HUES48 (cell line): ENCODE results near the gene CRYBG3.
"Not testable (repeated sequence)": the region's sequence is repeated elsewhere in the genome, so short reads cannot be mapped to it uniquely, and the experiment has no call there.

Source experiments
- H3K27ac ChIP-seq: one replicate; pipeline ENCODE4 v1.7.0; 2013; ENCODE audit warnings: low read depth, low read length, inconsistent platforms
- H3K27me3 ChIP-seq: 2 replicates; pipeline ENCODE4 v1.6.1; 2013; ENCODE audit warnings: mild to moderate bottlenecking, low read length; ENCODE audit not compliant: control insufficient read depth, insufficient read depth
- H3K36me3 ChIP-seq: 2 replicates; pipeline ENCODE4 v1.6.1; 2013; ENCODE audit warnings: low read length; ENCODE audit not compliant: control insufficient read depth, insufficient read depth
- H3K4me1 ChIP-seq: 2 replicates; pipeline ENCODE4 v1.6.1; 2013; ENCODE audit warnings: mild to moderate bottlenecking, low read length; ENCODE audit not compliant: control insufficient read depth, insufficient read depth
- H3K4me3 ChIP-seq: 2 replicates; pipeline ENCODE4 v1.5.1; 2013; ENCODE audit warnings: mild to moderate bottlenecking, low read depth, low read length
- H3K9ac ChIP-seq: 2 replicates; pipeline ENCODE4 v1.6.1; 2013; ENCODE audit warnings: mild to moderate bottlenecking, low read depth, low read length, moderate library complexity
- H3K9me3 ChIP-seq: 2 replicates; pipeline ENCODE4 v1.6.1; 2013; ENCODE audit warnings: low read length; ENCODE audit not compliant: control insufficient read depth, insufficient read depth

CRYBG3 gene

DNA sequence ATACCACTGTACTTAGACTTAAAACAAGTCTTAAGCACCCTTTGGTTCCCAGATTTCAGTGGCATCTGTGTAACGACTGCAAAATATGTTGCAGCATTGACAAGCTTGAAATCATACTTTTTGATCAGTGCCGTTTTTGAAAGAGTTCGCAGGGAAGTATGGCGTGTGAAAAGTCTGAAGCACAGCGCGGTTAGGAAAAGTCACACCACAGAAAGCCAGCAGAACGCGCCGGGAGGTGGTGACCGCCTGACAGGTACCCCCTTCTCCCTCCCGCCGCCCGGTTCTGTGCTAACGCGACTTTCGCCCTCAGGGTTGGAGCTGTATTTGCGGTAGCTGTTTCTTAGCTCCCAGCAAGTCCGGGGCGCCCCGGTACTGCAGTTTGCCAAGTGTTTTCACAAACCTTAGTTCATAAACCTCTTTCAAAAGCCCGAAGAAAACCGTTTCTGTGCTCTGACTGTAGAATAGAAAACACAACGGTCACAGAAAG is 481 bp upstream of the CRYBG3 start:
- no peak overlapping the region for H3K9ac ChIP-seq

DNA sequence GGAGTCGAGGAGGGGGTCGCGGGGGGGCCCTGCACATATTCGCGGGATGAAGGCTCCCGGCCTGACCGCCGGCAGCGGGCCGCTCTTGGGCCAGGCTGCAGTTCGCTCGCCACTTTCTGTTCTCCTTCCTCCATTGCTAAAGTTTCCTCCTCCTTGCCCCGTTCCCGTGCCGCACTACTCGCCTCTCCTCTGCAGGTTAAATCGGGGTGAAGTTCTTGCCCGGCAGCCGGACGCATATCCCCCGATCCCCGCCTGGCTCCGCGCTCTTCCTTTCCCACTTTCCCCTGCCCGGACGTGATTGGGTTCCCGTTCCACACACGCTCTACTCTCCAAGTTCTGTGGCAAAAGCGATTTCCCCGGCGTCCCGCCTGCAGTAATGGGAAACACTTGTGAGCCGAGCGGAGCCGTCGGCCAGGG is 556 bp downstream of the CRYBG3 start:
- Histone ChIP-seq H3K27ac (no peak overlapping the region), H3K4me1 (peaks cover 7% of the 10 kb centered on the region), H3K27me3 (peaks cover 28% of the 10 kb centered on the region), H3K36me3 (no peaks in the 10 kb centered on the region), H3K9ac (peak overlapping the region; percentile 29), H3K4me3 (peak overlapping the region; percentile 93), H3K9me3 (no peaks in the 10 kb centered on the region)

More for the DNA sequence above, 481 bp upstream of the CRYBG3 start:
- H3K4me3 ChIP-seq: peak overlapping the region; percentile 93
- no peaks in the 10 kb centered on the region for H3K36me3 ChIP-seq
- H3K4me1 ChIP-seq: peaks cover 7% of the 10 kb centered on the region
- H3K9me3 ChIP-seq: no peaks in the 10 kb centered on the region
- peak overlapping the region; percentile 43 for H3K27ac ChIP-seq
- H3K27me3 ChIP-seq: peaks cover 28% of the 10 kb centered on the region

DNA sequence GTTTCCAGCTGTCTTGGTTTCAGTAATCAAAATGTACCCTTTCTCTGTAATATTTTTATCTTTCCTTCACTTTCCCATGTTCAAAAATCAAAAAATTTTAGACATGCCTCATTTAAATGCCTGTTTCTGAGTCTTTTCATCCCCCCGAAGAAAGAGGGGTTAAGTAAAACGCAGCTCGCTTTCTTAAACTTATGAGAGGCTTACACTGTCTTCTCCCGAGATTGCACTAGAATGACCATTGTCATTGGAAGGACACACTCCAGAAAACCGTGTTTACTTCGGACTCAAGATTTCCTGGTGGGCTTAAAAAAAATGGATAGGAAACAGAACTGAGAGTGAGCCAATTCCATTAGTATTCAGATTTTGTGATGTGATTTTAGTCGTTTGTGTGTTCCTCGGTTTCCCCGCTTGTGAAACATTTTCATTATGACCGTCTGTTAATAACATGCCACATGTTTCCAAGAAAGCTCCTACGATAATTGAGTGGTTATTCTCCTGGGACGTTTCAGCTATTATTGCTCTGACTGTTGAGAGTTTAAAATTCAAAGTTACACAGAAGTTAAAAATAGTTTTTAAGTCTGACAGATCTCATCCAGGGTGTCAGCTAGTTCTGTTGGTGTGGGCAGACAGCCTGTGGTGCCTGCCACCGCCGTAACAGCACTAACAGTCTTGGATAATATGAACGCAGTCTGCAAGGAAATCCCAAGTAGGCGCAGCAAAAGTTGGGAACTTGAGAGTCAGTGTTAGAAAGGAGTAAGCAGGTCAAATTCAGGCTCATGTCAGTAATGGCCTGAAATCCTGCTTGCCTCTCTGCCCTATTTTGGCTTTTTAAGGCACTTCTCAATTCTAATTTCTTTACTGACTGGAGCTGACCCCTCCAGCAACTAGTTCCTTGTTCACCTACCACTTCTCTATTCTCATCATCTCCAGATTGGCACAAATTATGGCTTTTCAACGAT is 1.5 kb downstream of the CRYBG3 start:
- peak overlapping the region; percentile 93 for H3K4me3 ChIP-seq
- H3K9me3 ChIP-seq: no peaks in the 10 kb centered on the region
- no peaks in the 10 kb centered on the region for H3K36me3 ChIP-seq
- peaks cover 28% of the 10 kb centered on the region for H3K27me3 ChIP-seq
- no peak overlapping the region for H3K9ac ChIP-seq
- peaks cover 7% of the 10 kb centered on the region for H3K4me1 ChIP-seq
- H3K27ac ChIP-seq: no peak overlapping the region

DNA sequence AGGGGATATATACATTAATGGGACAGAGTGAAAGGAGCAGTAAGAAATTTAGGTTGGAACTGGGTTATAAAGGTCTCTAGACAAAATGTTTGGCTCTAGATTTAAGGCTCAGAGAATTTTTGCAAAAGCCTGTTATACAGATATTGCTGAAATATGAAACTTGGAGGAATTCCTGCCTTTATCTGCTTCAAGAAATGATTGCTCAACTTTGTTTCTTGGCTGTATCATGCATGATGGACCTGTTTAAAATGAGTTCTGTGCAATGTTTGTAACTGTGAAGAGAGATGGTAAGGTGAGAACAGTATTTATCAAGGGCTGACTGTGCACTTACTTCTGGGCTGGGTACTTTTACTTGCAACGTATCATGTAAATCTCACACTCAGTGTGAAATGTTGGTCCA is 3.3 kb downstream of the CRYBG3 start:
- H3K4me3 ChIP-seq: no peak overlapping the region
- H3K9ac ChIP-seq: no peak overlapping the region
- H3K27me3 ChIP-seq: peaks cover 28% of the 10 kb centered on the region
- no peak overlapping the region for H3K27ac ChIP-seq
- no peaks in the 10 kb centered on the region for H3K9me3 ChIP-seq
- H3K36me3 ChIP-seq: no peaks in the 10 kb centered on the region
- H3K4me1 ChIP-seq: peaks cover 7% of the 10 kb centered on the region

DNA sequence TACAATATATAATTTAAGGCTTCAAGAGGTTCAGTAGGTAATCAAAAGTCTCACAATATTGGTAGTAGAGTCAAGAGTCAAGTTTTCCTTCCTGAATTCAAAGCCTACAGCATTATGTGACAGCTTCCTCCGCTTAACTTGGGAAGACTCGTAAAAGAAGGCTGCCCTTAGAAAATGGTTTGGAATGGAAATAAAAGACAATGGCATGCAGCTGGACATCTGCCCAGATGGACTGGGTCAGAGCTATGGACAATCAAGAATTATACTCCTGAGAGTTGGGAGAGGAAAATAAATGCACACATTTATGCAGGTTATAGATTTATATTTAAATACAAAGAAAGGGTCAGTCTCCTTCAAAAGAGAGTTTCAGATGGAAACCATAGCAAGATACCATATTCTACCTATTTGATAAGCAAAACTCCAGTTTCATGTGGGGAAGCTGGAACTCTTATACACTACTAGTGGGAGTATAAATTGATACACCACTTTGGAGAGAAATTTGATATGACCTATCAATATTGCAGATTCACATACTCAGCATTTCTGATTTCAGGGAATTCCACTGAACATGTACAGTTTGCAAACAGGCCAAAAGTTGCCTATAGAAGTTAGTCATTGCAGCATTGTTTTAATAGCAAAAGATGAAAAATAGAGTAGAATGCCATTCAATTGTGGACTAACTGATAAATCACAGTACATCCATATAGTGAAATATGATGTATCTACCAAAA is 6.1 kb downstream of the CRYBG3 start:
- no peaks in the 10 kb centered on the region for H3K36me3 ChIP-seq
- H3K4me3 ChIP-seq: no peak overlapping the region
- peaks cover 6% of the 10 kb centered on the region for H3K4me1 ChIP-seq
- H3K9ac ChIP-seq: no peak overlapping the region
- no peaks in the 10 kb centered on the region for H3K9me3 ChIP-seq
- H3K27ac ChIP-seq: no peak overlapping the region
- H3K27me3 ChIP-seq: peaks cover 9% of the 10 kb centered on the region

DNA sequence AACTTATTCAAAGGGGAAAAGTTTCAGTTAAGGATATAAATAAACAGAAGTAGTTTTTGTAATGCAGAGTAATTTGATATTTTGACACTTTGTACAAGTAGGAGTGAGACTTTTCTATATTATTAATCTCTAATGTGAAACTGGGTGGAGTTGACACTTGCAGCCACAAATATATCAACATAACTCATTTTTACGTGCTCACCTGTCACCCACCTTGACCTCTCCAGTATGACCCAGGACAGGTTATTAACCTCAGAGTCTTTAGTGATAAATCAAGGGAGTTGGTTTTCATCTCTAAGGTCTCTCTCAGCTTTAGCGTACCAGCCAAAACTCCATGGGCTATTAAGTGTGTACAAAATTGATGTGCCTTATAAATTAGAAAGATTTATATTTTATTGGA is 7.4 kb downstream of the CRYBG3 start:
- Histone ChIP-seq H3K9me3 (no peaks in the 10 kb centered on the region), H3K4me3 (no peak overlapping the region), H3K27me3 (no peaks in the 10 kb centered on the region), H3K27ac (no peak overlapping the region), H3K9ac (no peak overlapping the region), H3K36me3 (no peaks in the 10 kb centered on the region), H3K4me1 (no peaks in the 10 kb centered on the region)

DNA sequence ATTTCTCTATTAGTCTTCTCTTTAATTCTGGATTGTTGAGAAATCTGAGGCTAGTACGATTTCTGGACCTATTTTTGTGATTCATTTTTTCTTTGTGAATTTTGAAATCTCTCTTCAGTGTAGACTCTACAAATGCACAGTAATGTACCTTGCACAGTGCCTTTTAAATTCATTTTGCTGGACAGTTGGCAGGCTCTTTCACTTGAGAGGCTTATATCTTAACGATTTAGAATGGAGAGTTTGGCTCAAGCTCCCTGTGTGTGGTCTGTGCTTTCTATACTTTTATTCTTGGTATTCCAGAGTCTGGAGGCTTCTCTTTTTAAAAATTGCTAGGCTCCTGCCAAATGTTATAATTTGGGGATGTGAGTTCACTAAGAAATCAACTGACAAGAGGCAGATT is 8.8 kb downstream of the CRYBG3 start:
- Histone ChIP-seq H3K36me3 (no peaks in the 10 kb centered on the region), H3K27ac (no peak overlapping the region), H3K9ac (no peak overlapping the region), H3K4me1 (no peaks in the 10 kb centered on the region), H3K27me3 (no peaks in the 10 kb centered on the region), H3K9me3 (no peaks in the 10 kb centered on the region), H3K4me3 (no peak overlapping the region)

DNA sequence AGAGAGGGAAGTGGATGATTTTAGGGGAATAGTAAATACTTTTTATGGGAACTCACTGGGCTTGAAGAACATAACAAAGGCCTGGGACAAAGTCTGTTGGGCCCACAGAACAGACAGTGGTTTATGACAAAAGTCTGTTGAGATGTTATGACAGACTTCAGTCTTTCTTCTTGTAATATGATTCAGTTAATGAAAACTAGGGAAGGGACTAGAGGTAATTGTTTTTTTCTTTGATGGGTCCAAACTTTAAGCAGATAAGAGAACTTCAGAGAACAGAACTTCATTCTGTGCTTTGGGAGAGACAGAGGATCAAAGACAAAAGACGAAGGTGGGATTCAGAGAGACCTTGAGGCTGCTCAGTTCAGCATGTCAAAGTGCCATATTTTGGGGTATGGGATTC is 9.3 kb downstream of the CRYBG3 start:
- no peaks in the 10 kb centered on the region for H3K4me1 ChIP-seq
- no peak overlapping the region for H3K4me3 ChIP-seq
- no peak overlapping the region for H3K9ac ChIP-seq
- H3K27ac ChIP-seq: no peak overlapping the region
- no peaks in the 10 kb centered on the region for H3K36me3 ChIP-seq
- H3K9me3 ChIP-seq: no peaks in the 10 kb centered on the region
- no peaks in the 10 kb centered on the region for H3K27me3 ChIP-seq

DNA sequence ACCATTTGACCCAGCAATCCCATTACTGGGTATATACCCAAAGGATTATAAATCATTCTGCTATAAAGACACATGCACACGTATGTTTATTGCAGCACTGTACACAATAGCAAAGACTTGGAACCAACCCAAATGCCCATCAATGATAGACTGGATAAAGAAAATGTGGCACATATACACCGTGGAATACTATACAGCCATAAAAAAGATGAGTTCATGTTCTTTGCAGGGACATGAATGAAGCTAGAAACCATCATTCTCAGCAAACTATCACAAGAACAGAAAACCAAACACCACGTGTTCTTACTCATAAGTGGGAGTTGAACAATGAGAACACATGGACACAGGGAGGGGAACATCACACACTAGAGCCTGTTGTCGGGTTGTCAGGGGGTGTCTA is 11.4 kb downstream of the CRYBG3 start:
- not testable (repeated sequence) for H3K9ac ChIP-seq

DNA sequence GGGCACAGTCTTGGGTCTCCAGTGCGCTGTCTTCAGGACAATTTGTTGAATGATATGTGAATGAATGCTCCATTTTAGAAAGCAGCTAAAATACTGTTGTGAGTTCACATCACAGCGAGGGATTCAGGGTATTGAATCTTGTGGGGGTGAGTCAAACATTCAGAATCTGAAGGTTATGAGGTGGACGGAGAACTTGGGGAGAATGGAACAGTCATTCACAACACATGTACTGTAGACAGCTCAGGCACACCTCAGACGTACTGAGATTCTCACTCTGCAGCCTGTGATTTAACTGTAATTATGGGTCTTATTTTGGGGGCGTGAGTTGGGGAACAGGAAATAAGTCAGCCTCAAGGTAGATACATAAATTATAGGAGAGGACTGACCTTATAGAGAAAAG is 13.9 kb downstream of the CRYBG3 start:
- Histone ChIP-seq H3K4me1 (no peaks in the 10 kb centered on the region), H3K27me3 (no peaks in the 10 kb centered on the region), H3K27ac (no peak overlapping the region), H3K4me3 (no peak overlapping the region), H3K9me3 (no peaks in the 10 kb centered on the region), H3K36me3 (no peaks in the 10 kb centered on the region), H3K9ac (no peak overlapping the region)

More for the DNA sequence above, 11.4 kb downstream of the CRYBG3 start:
- H3K27ac ChIP-seq, H3K36me3 ChIP-seq, H3K4me3 ChIP-seq, H3K4me1 ChIP-seq, H3K27me3 ChIP-seq, H3K9me3 ChIP-seq: not testable (repeated sequence)

DNA sequence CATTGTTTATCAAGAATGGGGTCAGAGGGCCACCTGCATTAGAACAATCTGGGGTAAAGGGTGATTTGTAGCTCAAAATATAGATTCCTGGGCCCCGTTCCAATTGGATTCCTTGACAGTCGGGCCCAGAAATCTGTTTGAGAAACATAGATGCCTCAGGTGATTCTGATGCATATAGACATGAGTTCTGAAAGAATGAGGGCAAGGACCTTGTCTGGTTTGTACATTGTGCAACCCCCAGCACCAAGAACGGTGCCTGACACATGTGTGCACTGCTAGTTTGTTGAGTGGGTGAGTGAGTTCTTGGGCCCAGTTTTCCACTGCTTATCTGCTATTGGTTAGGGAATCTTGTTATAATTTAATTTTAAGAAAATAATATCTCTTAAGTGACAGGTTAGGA is 16.6 kb downstream of the CRYBG3 start:
- H3K4me3 ChIP-seq: no peak overlapping the region
- H3K4me1 ChIP-seq: no peaks in the 10 kb centered on the region
- H3K27me3 ChIP-seq: no peaks in the 10 kb centered on the region
- H3K27ac ChIP-seq: no peak overlapping the region
- H3K36me3 ChIP-seq: no peaks in the 10 kb centered on the region
- H3K9me3 ChIP-seq: no peaks in the 10 kb centered on the region
- no peak overlapping the region for H3K9ac ChIP-seq
